Mesenchymal stem cell (in vitro differentiated cells and primary cell): ENCODE results near the gene E2F6.

Experiments used
- DNase-seq: peaks from one replicate; pipeline ENCODE4 v3.0.0-alpha.2; 2013
- H2AFZ ChIP-seq: one replicate; pipeline ENCODE4 v1.6.1; 2013; ENCODE audit warnings: low read depth, mild to moderate bottlenecking, control low read depth, inconsistent platforms, low read length, moderate library complexity
- H2AK5ac ChIP-seq: 2 replicates; pipeline ENCODE4 v1.6.1; 2013; ENCODE audit warnings: low read length, moderate library complexity, mild to moderate bottlenecking, inconsistent platforms; ENCODE audit not compliant: severe bottlenecking
- H2BK120ac ChIP-seq: one replicate; pipeline ENCODE4 v1.6.1; 2013; ENCODE audit warnings: low read depth, mild to moderate bottlenecking, inconsistent platforms, low read length, moderate library complexity
- H2BK12ac ChIP-seq, 2 experiments: one replicate each; pipeline ENCODE4 v1.6.1; 2013; ENCODE audit warnings: inconsistent platforms in 2 of 2, low read length in 2 of 2, mild to moderate bottlenecking in 2 of 2, moderate library complexity in 2 of 2, control low read depth in 1 of 2
- H2BK15ac ChIP-seq: one replicate; pipeline ENCODE4 v1.6.1; 2013; ENCODE audit warnings: mild to moderate bottlenecking, low read depth, inconsistent platforms; ENCODE audit not compliant: poor library complexity, severe bottlenecking
- H2BK5ac ChIP-seq: 2 replicates; pipeline ENCODE4 v1.6.1; 2013; ENCODE audit warnings: low read depth, mild to moderate bottlenecking, low read length, control low read depth, inconsistent platforms; ENCODE audit not compliant: poor library complexity, severe bottlenecking
- H3K14ac ChIP-seq, 2 experiments: one replicate each; pipeline ENCODE4 v1.6.1; 2013; ENCODE audit warnings: inconsistent platforms in 2 of 2, low read length in 2 of 2, control low read depth in 1 of 2, mild to moderate bottlenecking in 1 of 2, moderate library complexity in 1 of 2
- H3K18ac ChIP-seq, 2 experiments: one replicate each; pipeline ENCODE4 v1.6.1; 2013; ENCODE audit warnings: inconsistent platforms in 2 of 2, low read length in 2 of 2, control low read depth in 1 of 2, low read depth in 1 of 2, mild to moderate bottlenecking in 1 of 2
- H3K23ac ChIP-seq, 2 experiments: one replicate each; pipeline ENCODE4 v1.6.1; 2013; ENCODE audit warnings: inconsistent platforms in 2 of 2, low read length in 2 of 2, mild to moderate bottlenecking in 2 of 2, moderate library complexity in 2 of 2, control low read depth in 1 of 2
- H3K27ac ChIP-seq: 2 replicates; pipeline ENCODE4 v1.5.1; 2013; ENCODE audit warnings: mild to moderate bottlenecking, moderate library complexity, low read length, control low read depth, inconsistent platforms; ENCODE audit not compliant: poor library complexity, severe bottlenecking
- H3K27me3 ChIP-seq, 2 experiments: 2 replicates each; pipeline versions ENCODE4 v1.6.1 to v1.7.0; 2013; ENCODE audit warnings: low read length in 2 of 2, mild to moderate bottlenecking in 2 of 2, moderate library complexity in 2 of 2, control low read depth in 1 of 2, inconsistent platforms in 1 of 2; ENCODE audit not compliant: control insufficient read depth in 1 of 2, insufficient read depth in 1 of 2
- H3K36me3 ChIP-seq, 2 experiments: 2 replicates each; pipeline versions ENCODE4 v1.6.1 to v1.7.0; 2013; ENCODE audit warnings: low read length in 2 of 2, control low read depth in 1 of 2, inconsistent platforms in 1 of 2, low read depth in 1 of 2, mild to moderate bottlenecking in 1 of 2; ENCODE audit not compliant: insufficient read depth in 2 of 2, control insufficient read depth in 1 of 2
- H3K4ac ChIP-seq, 2 experiments: one replicate each; pipeline ENCODE4 v1.6.1; 2013; ENCODE audit warnings: inconsistent platforms in 2 of 2, low read length in 2 of 2, mild to moderate bottlenecking in 2 of 2, moderate library complexity in 2 of 2, control low read depth in 1 of 2, low read depth in 1 of 2
- H3K4me1 ChIP-seq: 2 replicates; pipeline ENCODE4 v1.6.1; 2013; ENCODE audit warnings: low read depth, low read length, control low read depth; ENCODE audit not compliant: control insufficient read depth, insufficient read depth
- H3K4me2 ChIP-seq: 2 replicates; pipeline ENCODE4 v1.6.1; 2013; ENCODE audit warnings: low read length, mild to moderate bottlenecking, inconsistent platforms; ENCODE audit not compliant: poor library complexity, severe bottlenecking
- H3K4me3 ChIP-seq, 2 experiments: 2 replicates each; pipeline versions ENCODE4 v1.5.1 to v1.7.0; 2013; ENCODE audit warnings: low read length in 2 of 2, mild to moderate bottlenecking in 2 of 2, control low read depth in 1 of 2, low read depth in 1 of 2; ENCODE audit not compliant: insufficient read depth in 1 of 2
- H3K79me1 ChIP-seq: replicated peaks from 2 replicates; pipeline ENCODE4 v1.6.1; 2013; ENCODE audit warnings: mild to moderate bottlenecking, control low read depth, low read length, inconsistent platforms; ENCODE audit not compliant: poor library complexity, severe bottlenecking
- H3K9ac ChIP-seq: 2 replicates; pipeline ENCODE4 v1.7.0; 2013; ENCODE audit warnings: mild to moderate bottlenecking, low read length, moderate library complexity
- H3K9me3 ChIP-seq: 2 replicates; pipeline ENCODE4 v1.7.0; 2013; ENCODE audit warnings: mild to moderate bottlenecking, low read length; ENCODE audit not compliant: control insufficient read depth
- H4K8ac ChIP-seq: one replicate; pipeline ENCODE4 v1.6.1; 2013; ENCODE audit warnings: inconsistent platforms, mild to moderate bottlenecking, low read length, moderate library complexity
- H4K91ac ChIP-seq: one replicate; pipeline ENCODE4 v1.6.1; 2013; ENCODE audit warnings: mild to moderate bottlenecking, low read length, inconsistent platforms
- WGBS: methylation state at CpG from one replicate; pipeline ENCODE4 v1.1.7; 2013; ENCODE audit warnings: mixed read lengths; 5-methylcytosine and 5-hydroxymethylcytosine counted together

The E2F6 gene

DNA sequence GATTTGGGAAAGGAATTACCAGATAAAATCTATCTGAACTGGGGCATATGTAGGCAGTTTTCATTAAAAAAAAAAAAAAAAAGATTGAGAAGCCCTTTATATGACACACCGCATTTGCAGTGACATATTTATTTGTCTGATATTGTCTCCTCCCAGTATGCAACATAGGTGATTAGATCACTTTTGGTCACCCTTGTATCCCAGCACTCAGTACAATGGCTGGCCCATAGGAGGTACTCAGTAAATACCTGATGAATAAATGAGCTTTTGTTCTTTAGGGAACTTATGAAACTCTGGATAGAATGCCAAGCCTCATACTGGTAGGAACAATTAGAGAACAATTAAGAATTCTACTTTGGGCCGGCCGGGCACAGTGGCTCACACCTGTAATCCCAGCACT lies 22.8 kb upstream of the E2F6 start:
- H2AFZ ChIP-seq, result no peak overlapping the region
- H3K4ac ChIP-seq, result no peak overlapping the region
- no peak overlapping the region for H4K91ac ChIP-seq
- WGBS, result 64% methylated on average over 3 of the region's 3 CpGs
- H3K14ac ChIP-seq, result no peak overlapping the region
- H3K79me1 ChIP-seq, result no peaks in the 10 kb centered on the region
- no peaks in the 10 kb centered on the region for H3K4me1 ChIP-seq
- H3K18ac ChIP-seq, result no peak overlapping the region
- no peak overlapping the region for H2AK5ac ChIP-seq
- H2BK5ac ChIP-seq, result no peak overlapping the region
- no peaks in the 10 kb centered on the region for H3K36me3 ChIP-seq
- peaks cover 35 to 58% of the 10 kb centered on the region in 2 experiments for H3K27me3 ChIP-seq
- no peak overlapping the region for H3K23ac ChIP-seq
- H4K8ac ChIP-seq, result no peak overlapping the region
- no peak overlapping the region for H3K4me2 ChIP-seq
- H3K9ac ChIP-seq, result no peak overlapping the region
- no peak overlapping the region for H2BK12ac ChIP-seq
- no peak overlapping the region for H3K4me3 ChIP-seq
- H3K27ac ChIP-seq, result no peak overlapping the region
- no peak for DNase-seq
- H3K9me3 ChIP-seq, result no peaks in the 10 kb centered on the region
- H2BK15ac ChIP-seq, result no peak overlapping the region
- H2BK120ac ChIP-seq, result no peak overlapping the region

GRCh38 chr2:11483806-11484617 lies 18.1 kb upstream of the E2F6 start:
- no peak overlapping the region for H2AFZ ChIP-seq
- H2BK12ac ChIP-seq, result no peak overlapping the region
- WGBS, result 68% methylated on average over 5 of the region's 7 CpGs
- H4K8ac ChIP-seq, result no peak overlapping the region
- no peak overlapping the region for H2AK5ac ChIP-seq
- no peak overlapping the region for H3K4ac ChIP-seq
- no peak overlapping the region for H2BK120ac ChIP-seq
- no peak for DNase-seq
- H3K9me3 ChIP-seq, result no peaks in the 10 kb centered on the region
- H3K18ac ChIP-seq, result no peak overlapping the region
- peaks cover 58 to 72% of the 10 kb centered on the region in 2 experiments for H3K27me3 ChIP-seq
- no peak overlapping the region for H4K91ac ChIP-seq
- H3K4me3 ChIP-seq, result no peak overlapping the region
- no peak overlapping the region for H3K9ac ChIP-seq
- H3K79me1 ChIP-seq, result no peaks in the 10 kb centered on the region
- H3K23ac ChIP-seq, result no peak overlapping the region
- H3K27ac ChIP-seq, result no peak overlapping the region
- H3K4me2 ChIP-seq, result no peak overlapping the region
- H2BK5ac ChIP-seq, result no peak overlapping the region
- no peak overlapping the region for H2BK15ac ChIP-seq
- H3K4me1 ChIP-seq, result peaks cover 16% of the 10 kb centered on the region
- H3K14ac ChIP-seq, result no peak overlapping the region
- H3K36me3 ChIP-seq, result peaks cover 0 to 3% of the 10 kb centered on the region in 2 experiments

- Histone ChIP-seq H2BK12ac (no peak overlapping the region), H4K91ac (no peak overlapping the region), H3K18ac (peak overlapping the region in 1 of 2 experiments; percentile 63), H3K4me2 (peak overlapping the region; percentile 99), H2BK5ac (no peak overlapping the region), H3K27ac (no peak overlapping the region), H4K8ac (peak overlapping the region; percentile 59), H3K9ac (peak overlapping the region; percentile 41), H3K4ac (no peak overlapping the region), H2AK5ac (no peak overlapping the region), H2AFZ (no peak overlapping the region), H3K4me3 (peak overlapping the region; percentile 69 to 79), H3K36me3 (peaks cover 0 to 3% of the 10 kb centered on the region in 2 experiments), H2BK120ac (peak overlapping the region; percentile 75), H3K79me1 (no peaks in the 10 kb centered on the region), H2BK15ac (peak overlapping the region; percentile 78), H3K9me3 (no peaks in the 10 kb centered on the region), H3K14ac (no peak overlapping the region), H3K4me1 (peaks cover 16% of the 10 kb centered on the region), H3K23ac (peak overlapping the region in 1 of 2 experiments; percentile 37), H3K27me3 (peaks cover 60 to 74% of the 10 kb centered on the region in 2 experiments)
- DNase-seq, result no peak
- WGBS, result 1% methylated on average over 32 of the region's 70 CpGs
Measured at GRCh38 chr2:11482473-11483035, 16.6 kb upstream of the E2F6 start.

GRCh38 chr2:11481789-11482472 lies 16.0 kb upstream of the E2F6 start:
- Histone ChIP-seq H2BK15ac (peak overlapping the region; percentile 66), H3K4me2 (peak overlapping the region; percentile 32), H2BK5ac (no peak overlapping the region), H3K23ac (peak overlapping the region in 1 of 2 experiments; percentile 37), H3K27ac (no peak overlapping the region), H4K8ac (peak overlapping the region; percentile 59), H2BK120ac (peak overlapping the region; percentile 75), H3K14ac (peak overlapping the region in 1 of 2 experiments; percentile 20), H3K4me3 (peak overlapping the region in 1 of 2 experiments; percentile 69), H3K4me1 (peaks cover 16% of the 10 kb centered on the region), H2AK5ac (no peak overlapping the region), H3K4ac (peak overlapping the region in 1 of 2 experiments; percentile 13), H3K79me1 (no peaks in the 10 kb centered on the region), H3K9ac (no peak overlapping the region), H3K36me3 (peaks cover 0 to 3% of the 10 kb centered on the region in 2 experiments), H2BK12ac (peak overlapping the region in 1 of 2 experiments; percentile 60), H2AFZ (no peak overlapping the region), H3K18ac (peak overlapping the region; percentile 48 to 63), H4K91ac (peak overlapping the region; percentile 25), H3K27me3 (peaks cover 57 to 73% of the 10 kb centered on the region in 2 experiments), H3K9me3 (no peaks in the 10 kb centered on the region)
- WGBS, result 25% methylated on average over 42 of the region's 61 CpGs
- DNase-seq, result no peak
